HepG2 (cell line): ENCODE results near the gene C1orf159. TPM values are rescaled to one million over a fixed set of nuclear protein-coding genes. Genes with fewer than 3 reads are reported as not detected.

ENCODE experiments used
- ATAC-seq: fragments of 200-7000 bp; cut with Tn5 transposase; 3 replicates; pipeline ENCODE4 v1.9.1; 2020; ENCODE audit warnings: mild to moderate bottlenecking, moderate library complexity
- BruUV-seq: library from RNA; stranded (reverse); fragments of 400-500 nt; replicated peaks from 2 replicates; lab custom pipeline; 2021; lab: Mats Ljungman, UMichigan
- CTCF ChIA-PET: fragments of 300-600 bp; formaldehyde crosslinking; extraction: SDS; loops from one replicate; lab custom pipeline; 2021; ENCODE audit warnings: low total read pairs, inconsistent platforms, low intra/inter-chr PET ratio; lab: Yijun Ruan, JAX
- POLR2A ChIA-PET: fragments of 350-600 bp; sonication (Branson Sonifier 250); formaldehyde crosslinking; loops from one replicate; lab custom pipeline; 2020; ENCODE audit warnings: antibody characterized with exemption, inconsistent platforms; lab: Yijun Ruan, JAX
- DNase-seq: peaks from one replicate; pipeline ENCODE4 v3.0.0-alpha.2; 2015; ENCODE audit warnings: low spot score
- FAIRE-seq: peaks from 3 replicates; lab custom pipeline; 2011; peaks lifted over from hg19 to GRCh38; lab: Jason Lieb, UNC
- H2AFZ ChIP-seq: one replicate; pipeline ENCODE4 v1.6.1; 2011; ENCODE audit warnings: low read length, inconsistent platforms
- H3K27ac ChIP-seq: fragments of 300-600 bp; 3 replicates; pipeline ENCODE4 v1.8.0; 2011; ENCODE audit warnings: mixed run types, mild to moderate bottlenecking, mixed read lengths, low read length, inconsistent platforms; ENCODE audit not compliant: insufficient read depth; ENCODE audit errors: extremely low read length
- H3K27me3 ChIP-seq, 2 experiments: fragments of 200-600 bp in 1 of 2; 2 replicates in 1 of 2; 3 replicates in 1 of 2; pipeline versions ENCODE4 v1.6.0 to v1.8.0; 2011; ENCODE audit warnings: low read length in 2 of 2, mild to moderate bottlenecking in 2 of 2, moderate library complexity in 2 of 2, inconsistent platforms in 1 of 2; ENCODE audit not compliant: insufficient read depth in 2 of 2, control insufficient read depth in 1 of 2
- H3K36me3 ChIP-seq, 2 experiments: fragments of 200-600 bp in 1 of 2; replicated peaks in 1 of 2; 2 replicates in 1 of 2; 3 replicates in 1 of 2; pipeline versions ENCODE4 v1.5.1 to v1.8.0; 2011; ENCODE audit warnings: low read length in 2 of 2, inconsistent platforms in 1 of 2; ENCODE audit not compliant: insufficient read depth in 2 of 2, control insufficient read depth in 1 of 2
- H3K4me1 ChIP-seq: 2 replicates; pipeline ENCODE4 v1.5.1; 2012; ENCODE audit warnings: low read length, inconsistent platforms; ENCODE audit not compliant: insufficient read depth
- H3K4me2 ChIP-seq: 2 replicates; pipeline ENCODE4 v1.6.0; 2011; ENCODE audit warnings: low read depth, low read length, inconsistent platforms
- H3K4me3 ChIP-seq, 3 experiments: fragments of 200-600 bp in 1 of 3; sonication (generic), shearing (Covaris generic) in 1 of 3; replicated peaks in 1 of 3; 2 replicates each; pipeline ENCODE4 v1.5.1; 2011 to 2016; ENCODE audit warnings: low read length in 3 of 3, inconsistent platforms in 2 of 3, low read depth in 2 of 3, mild to moderate bottlenecking in 2 of 3, control low read depth in 1 of 3, mixed read lengths in 1 of 3; ENCODE audit not compliant: insufficient read depth in 1 of 3
- H3K79me2 ChIP-seq: one replicate; pipeline ENCODE4 v1.6.1; 2011; ENCODE audit warnings: low read length, inconsistent platforms; ENCODE audit not compliant: insufficient read depth
- H3K9ac ChIP-seq: 2 replicates; pipeline ENCODE4 v1.6.0; 2011; ENCODE audit warnings: mild to moderate bottlenecking, low read depth, low read length, inconsistent platforms; ENCODE audit not compliant: insufficient read depth
- H3K9me3 ChIP-seq: 2 replicates; pipeline ENCODE4 v1.5.1; 2012; ENCODE audit warnings: mild to moderate bottlenecking, low read length
- H4K20me1 ChIP-seq: 2 replicates; pipeline ENCODE4 v1.6.0; 2011; ENCODE audit warnings: inconsistent platforms, mild to moderate bottlenecking, low read length, moderate library complexity; ENCODE audit not compliant: insufficient read depth
- BHLHE40 ChIP-seq: IDR thresholded peaks from 2 replicates; pipeline ENCODE4 v1.6.1; 2011; ENCODE audit warnings: low read length, improper control_type of control experiment
- CCDC6 ChIP-seq: sonication (generic); formaldehyde crosslinking; IDR thresholded peaks from 2 replicates; pipeline ENCODE4 v1.8.1; 2022; ENCODE audit warnings: mild to moderate bottlenecking, missing genetic modification reagents, moderate library complexity
- HNRNPL ChIP-seq: fragments of 200-400 bp; formaldehyde crosslinking; IDR thresholded peaks from 2 replicates; pipeline ENCODE4 v1.6.1; 2017; ENCODE audit warnings: mild to moderate bottlenecking, low read depth, low read length
- MTF2 ChIP-seq: sonication (generic); formaldehyde crosslinking; IDR thresholded peaks from 2 replicates; pipeline ENCODE4 v1.5.0; 2020; ENCODE audit warnings: missing genetic modification reagents, borderline replicate concordance
- ZNF687 ChIP-seq: sonication (generic); formaldehyde crosslinking; IDR thresholded peaks from 2 replicates; pipeline ENCODE4 v1.5.1; 2020; ENCODE audit warnings: mild to moderate bottlenecking, missing genetic modification reagents, moderate library complexity
- WGBS: methylation state at CpG from one replicate; pipeline ENCODE4 v1.1.6; 2017; ENCODE audit warnings: low lambda C conversion rate; 5-methylcytosine and 5-hydroxymethylcytosine counted together
- in situ Hi-C: cut with HindIII; loops from 2 replicates; pipeline ENCODE4 v1.10.0; 2017; ENCODE audit warnings: low pct_unique_long_range_greater_than_20kb; ENCODE audit not compliant: extremely low pct_ligation_motif_present
- intact Hi-C: fragments of 100-400 bp; cut with micrococcal nuclease; formaldehyde crosslinking; loops from one replicate; pipeline ENCODE4 v1.10.0; 2022; ENCODE audit not compliant: unreplicated experiment
- polyA plus RNA-seq, 8 experiments: library from polyadenylated mRNA; depleted of rRNA in 3 of 8; stranded (reverse) in 7 of 8; unstranded in 1 of 8; fragments of >200 nt; fragmentation: Illumina TruSeq in 4 of 8; extraction: Trizol in 4 of 8; gene quantifications; 2 replicates each; pipeline versions ENCODE4 v1.2.1 to v1.2.3, GENCODE V29; 2011 to 2016; ENCODE audit warnings: low read depth in 4 of 8, missing spikeins in 1 of 8, mixed read lengths in 1 of 8; ENCODE audit not compliant: insufficient read depth in 1 of 8
- total RNA-seq, 5 experiments: library from RNA; depleted of rRNA; stranded (reverse); fragments of >200 nt; fragmentation: Illumina TruSeq; extraction: Trizol; gene quantifications; 2 replicates each; pipeline ENCODE4 v1.2.3, GENCODE V29; 2016; ENCODE audit warnings: low read depth in 1 of 5

Gene C1orf159
- total and polyA plus RNA-seq, 2 of the 13 experiments (the other 11 are each of a cell fraction or from before 2014, with no cell fraction given): 3.8 to 6.7 TPM

- no peak overlapping the region for H2AFZ ChIP-seq
- H3K27me3 ChIP-seq: peaks cover 34 to 63% of the 10 kb centered on the region in 2 experiments
- H3K36me3 ChIP-seq: no peaks in the 10 kb centered on the region
- no peak overlapping the region for H3K27ac ChIP-seq
- intact Hi-C loops (no loop called here), in situ Hi-C loops (no loop called here)
- CTCF ChIA-PET: no interaction called here
- FAIRE-seq (no peak), ATAC-seq (no peak), DNase-seq (no peak)
- WGBS: 4% methylated on average over 5 of the region's 21 CpGs
- H3K9me3 ChIP-seq: no peaks in the 10 kb centered on the region
- TF ChIP-seq ZNF687 (CRISPR knock-in tag) (peak; percentile 41), MTF2 (CRISPR knock-in tag) (peak; percentile 61; the same call in 1 of the 2 replicates), BHLHE40 (no peak), HNRNPL (0 out of 2 replicates have a peak, but pooled peaks have one; percentile 2), CCDC6 (CRISPR knock-in tag) (no peak)
- peak overlapping the region; percentile 20; the same call in 1 of the 2 replicates for H3K4me2 ChIP-seq
- H3K9ac ChIP-seq: no peak overlapping the region
- no TSS peak for BruUV-seq
- POLR2A ChIA-PET: interaction anchor here (1.3 kb wide), 1 partner anchor 8 kb away, joined by 5 read pairs; no protein-coding TSS in a partner anchor
- no peaks in the 10 kb centered on the region for H4K20me1 ChIP-seq
- peaks cover 37% of the 10 kb centered on the region for H3K4me1 ChIP-seq
- peak overlapping the region in 1 of 3 experiments; percentile 25; a peak in 1 of 6 replicates for H3K4me3 ChIP-seq
- no peaks in the 10 kb centered on the region for H3K79me2 ChIP-seq
Measured at GRCh38 chr1:1072299-1072848, 43.5 kb downstream of the C1orf159 start.
